AG08395 (cell line): Measurements from ENCODE around the gene TOP3B.

Experiments used
- DNase-seq: peaks from one replicate; pipeline ENCODE4 v3.0.0; 2012; ENCODE audit warnings: mixed read lengths, low spot score

Gene TOP3B

DNA sequence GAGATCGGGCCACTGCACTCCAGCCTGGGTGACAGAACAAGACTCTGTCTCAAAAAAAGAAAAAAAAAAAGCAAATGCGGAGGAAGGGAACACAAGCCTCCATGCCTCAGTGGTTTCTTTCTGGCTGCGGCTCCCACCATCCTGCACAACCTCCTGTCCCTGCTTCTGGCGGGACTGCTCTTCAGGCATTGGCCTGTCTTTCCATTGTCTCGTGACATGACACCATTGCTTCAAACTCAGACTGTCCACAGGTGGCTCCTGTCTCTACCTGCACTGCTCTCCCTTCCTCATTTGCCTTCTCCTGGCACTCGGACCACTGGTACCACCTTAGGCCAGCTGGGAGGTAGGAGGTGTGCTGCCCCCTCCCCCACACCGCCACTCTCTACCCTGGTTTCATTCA, 19.3 kb downstream of the TOP3B start:
- DNase-seq: no peak

DNA sequence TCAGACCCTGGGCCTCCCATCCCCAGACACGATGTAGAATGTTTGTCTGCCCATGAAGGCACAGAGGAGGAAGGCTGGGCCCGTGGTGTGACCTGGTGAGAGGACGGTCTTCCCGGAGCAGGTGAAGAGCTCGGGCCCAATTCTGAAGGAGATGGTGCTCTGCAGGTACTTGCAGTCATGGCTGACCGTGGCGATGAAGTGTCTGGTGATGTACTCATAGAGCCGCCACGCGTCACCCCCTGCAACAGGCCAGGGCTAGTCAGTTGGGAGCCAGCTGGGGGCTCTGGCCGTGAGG, 20.0 kb downstream of the TOP3B start:
- DNase-seq: no peak

DNA sequence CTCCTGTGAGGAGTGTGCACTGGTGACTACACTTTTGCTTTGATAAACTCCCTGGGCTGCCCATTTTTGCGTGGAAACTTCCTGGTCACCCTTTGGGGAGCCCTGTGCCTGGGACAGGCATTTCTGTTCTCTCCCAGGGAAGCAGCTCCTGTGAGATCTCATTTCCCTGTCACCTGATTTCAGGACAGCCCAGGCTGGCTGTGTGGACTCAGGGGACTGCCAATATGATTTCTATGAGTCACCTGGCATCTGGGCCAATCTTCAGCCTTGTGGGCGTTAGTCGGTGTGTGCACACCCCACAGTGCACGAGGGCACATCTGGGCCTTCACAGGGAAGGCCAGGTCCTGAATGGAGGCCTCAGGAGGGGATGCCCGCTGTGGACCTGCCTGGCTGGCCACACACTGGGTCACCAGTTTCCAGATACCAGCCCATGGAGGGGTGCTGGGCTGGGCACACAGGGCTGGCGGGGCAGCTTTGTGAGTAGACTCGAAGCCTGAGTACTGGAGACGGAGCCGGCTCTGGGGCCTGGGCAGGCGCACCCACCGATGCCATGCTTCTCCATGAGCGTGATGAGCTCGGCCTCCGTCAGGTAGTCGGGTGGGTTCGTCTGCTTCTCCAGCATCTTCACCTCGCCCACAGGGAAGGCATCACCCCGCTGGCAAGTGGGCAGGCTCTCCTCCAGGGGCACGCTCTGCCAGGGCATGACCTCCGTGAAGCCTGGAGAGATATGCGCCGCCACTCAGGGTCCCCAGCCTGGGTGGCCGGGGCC, 20.5 kb downstream of the TOP3B start:
- DNase-seq: peak; percentile 62

DNA sequence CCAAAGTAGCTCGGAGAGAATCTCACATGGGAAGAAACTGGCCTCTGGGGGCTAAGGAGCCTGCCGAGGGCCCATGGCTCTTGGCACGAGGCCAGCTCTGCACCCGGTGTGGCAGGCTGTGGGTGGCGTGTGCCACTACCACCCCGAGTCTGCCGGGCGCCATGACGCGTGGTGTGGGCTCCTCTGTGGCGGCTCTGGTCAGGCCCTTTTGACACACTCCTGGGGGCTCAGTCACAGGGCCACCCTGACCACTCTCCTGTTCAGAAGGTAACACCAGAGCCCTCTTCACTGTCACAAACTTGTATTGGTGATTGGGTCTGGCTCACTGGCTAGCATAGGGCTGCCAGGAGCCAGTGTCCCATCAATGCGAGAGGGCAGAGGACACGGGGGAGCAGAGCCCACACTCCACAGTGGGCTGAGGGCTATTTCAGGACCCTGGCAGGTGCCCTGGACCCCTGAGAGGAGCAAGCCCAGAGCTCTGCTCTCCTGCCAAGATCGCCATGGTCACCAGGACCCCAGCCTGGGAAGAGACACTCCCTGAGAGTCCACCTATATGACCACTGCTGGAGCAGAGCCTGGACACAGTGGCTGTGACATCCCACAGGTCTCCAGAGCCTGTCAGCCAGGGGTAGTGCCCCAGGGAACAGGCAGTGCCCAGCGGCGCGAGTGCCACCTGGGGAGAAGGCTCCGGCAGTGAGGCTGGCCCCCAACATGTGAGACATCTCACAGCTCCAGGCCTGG, 21.3 kb downstream of the TOP3B start:
- DNase-seq: no peak

DNA sequence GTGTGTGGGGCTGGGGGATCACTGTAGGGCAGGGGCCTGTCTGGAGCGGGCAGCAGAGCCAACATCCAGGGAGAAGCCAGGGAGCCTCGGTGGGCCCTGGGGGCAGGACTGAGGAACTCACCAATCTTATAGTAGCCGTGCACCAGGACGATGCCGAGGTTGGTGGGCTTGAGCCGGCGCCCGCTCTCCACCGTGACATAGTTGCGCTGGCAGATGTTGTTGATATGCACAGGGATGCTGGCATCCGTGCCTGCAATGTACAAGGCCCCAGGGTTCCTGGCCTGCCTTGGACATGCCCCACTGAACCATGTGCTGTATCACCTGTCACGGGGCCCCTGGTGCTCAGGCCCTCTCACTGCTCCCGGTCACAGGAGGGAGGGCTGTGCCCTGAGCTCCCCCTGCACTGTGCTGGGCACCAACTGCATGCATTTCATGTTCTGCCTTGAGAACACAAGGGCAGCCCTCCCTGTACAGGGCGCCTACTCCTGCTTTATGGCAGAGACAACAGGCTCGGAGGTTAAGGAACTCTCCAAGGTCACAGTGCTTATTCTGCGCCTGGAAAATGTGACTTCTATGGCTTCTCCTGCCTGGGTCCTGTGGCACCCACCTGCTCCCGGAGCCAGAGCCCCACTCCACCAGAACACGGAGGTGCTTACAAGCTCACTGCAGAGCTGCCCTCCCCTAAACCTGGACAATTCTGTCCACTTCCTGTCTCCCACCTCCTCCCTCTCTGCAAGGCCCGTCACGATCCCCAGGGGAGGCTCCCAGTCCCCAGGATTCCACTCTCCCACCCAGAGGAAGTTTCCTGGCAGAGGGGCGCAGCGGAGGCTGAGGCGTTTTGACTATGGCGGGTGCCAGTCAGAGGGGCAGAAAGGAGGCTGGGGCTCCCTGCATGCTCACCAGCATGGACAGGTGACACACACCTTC, 22.1 kb downstream of the TOP3B start:
- DNase-seq: no peak

DNA sequence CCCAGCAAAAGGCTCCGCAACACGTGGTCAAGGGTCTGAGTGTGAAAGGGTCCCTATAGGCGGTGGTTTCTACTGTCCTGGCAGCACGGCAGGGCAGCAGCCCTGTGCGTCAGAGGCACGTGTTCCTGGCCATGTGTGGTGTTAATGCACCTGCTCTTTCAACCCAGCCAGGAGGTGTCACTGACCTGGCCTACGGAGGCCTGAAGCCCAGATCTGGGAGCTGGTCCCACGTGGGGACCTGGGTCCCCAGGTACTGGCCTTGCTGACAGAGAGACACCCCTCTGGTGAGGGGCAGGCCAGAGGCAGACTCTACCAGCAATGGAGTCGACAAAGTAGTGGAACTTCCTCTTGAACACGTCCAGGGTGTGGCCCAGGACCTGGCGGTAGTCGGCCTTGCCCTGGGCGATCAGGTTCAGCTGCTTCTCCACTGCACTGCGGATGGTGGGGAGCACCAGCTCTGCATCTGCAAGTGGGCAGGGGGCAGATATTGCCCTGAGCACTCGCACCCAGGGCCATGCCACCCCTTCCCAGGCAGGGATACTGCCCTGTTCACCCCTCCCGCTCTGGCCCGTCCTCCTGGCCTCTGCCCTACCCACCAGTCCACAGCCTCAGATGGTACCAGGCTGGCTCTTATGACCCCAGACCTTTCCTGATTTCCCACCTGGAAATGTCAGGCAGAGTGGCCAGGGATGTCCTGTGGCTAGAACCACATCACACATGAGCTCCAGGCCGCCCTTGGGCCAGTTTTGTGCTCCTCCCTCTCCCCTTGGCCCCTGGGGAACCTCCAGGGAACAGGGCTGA, 23.1 kb downstream of the TOP3B start:
- no peak for DNase-seq

DNA sequence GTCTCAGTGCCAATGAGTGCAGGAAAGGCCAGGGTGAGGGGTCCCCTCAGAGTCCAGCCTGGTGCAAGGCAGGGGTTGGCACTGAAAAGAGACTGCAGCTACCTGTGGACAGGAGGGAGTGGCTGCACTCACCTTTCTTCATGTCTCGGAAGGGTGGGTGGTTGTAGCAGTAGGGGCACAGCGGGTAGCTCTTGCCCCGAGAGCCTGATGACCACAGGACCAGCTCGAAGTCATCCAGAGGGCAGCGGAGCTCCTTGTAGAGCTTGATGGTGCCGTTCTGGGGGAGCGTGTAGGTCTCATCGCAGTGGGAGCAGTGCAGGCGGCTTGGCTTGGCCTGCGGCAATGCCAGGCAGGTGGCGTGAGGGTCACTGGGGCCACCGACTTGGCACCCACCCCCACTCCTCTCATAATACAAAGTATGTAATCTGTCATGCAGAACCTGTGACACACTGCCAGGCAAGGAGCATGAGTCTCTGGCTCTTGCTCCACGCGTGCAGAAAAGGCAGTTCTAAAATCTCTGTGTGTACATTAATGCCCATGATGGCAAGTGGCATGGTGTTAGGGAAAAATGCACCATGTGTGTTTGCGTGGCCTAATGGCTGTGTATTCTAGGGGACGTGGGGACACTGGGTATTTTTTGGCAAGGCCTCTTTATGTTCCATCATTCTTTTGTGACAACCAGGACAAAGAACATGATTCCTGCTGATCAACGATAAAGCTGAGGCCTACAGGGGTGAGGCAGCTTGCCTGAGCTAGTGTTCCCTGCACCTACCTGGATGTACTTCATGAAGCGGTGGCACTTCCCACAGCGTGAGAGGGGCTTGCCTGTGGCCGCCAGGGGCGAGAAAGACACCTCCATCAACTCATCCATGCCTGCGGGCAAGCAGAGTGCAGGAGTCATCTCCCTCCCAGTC, 24.0 kb downstream of the TOP3B start:
- no peak for DNase-seq

DNA sequence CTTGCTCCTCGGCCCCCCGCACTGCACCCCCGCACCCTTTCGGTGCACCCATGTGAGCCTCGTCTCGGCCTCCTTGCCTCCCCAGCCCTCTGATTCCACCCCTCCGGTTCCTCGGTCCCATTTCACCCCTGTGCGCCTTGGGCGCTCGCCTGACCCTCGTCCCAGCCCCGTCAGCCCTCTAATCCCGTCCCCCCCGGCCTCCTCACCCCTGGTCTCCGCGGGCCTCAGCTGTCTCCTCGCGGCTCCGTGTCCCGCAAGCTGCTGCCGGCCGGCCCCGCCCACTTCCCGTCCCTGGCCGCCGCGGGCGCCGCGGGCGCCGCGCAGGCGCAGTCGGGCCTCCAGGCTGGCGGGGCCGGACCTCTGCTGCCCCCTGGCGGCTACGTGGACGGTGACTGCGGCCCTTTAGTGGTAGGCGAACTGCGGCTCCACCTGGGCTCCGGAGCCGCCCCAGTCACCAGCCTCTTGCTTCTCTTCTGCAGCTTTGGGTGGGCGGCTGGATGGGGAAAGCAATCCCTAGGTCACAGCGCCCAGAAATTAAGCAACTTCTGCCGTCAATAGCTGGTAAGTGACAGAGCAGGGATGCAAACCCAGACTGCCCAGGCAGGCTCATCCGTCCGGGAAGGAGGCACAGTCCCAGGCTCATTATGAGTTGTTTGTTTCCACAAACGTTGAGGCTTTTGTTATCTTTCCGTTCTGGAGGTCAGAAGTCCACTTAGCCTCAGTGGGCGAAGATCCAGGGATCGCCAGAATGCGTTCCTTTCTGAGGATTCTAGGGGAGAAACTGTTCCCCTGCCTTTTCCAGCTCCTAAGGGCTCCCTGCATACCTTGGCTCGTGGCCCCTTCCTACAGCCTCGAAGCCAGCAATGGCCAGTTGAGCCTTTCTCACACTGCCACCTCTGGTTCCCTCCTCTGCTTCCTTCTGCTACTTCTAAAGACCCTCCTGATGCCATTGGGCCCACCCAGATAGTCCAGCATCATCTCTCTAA, 29.7 kb downstream of the TOP3B start, which contains the start of gene PPM1F:
TSS of gene PPM1F (minus strand) at position 263 of the 986 bp plus-strand sequence. CDS start 6,800 bp downstream, outside the sequence.
- DNase-seq: peak; percentile 97

DNA sequence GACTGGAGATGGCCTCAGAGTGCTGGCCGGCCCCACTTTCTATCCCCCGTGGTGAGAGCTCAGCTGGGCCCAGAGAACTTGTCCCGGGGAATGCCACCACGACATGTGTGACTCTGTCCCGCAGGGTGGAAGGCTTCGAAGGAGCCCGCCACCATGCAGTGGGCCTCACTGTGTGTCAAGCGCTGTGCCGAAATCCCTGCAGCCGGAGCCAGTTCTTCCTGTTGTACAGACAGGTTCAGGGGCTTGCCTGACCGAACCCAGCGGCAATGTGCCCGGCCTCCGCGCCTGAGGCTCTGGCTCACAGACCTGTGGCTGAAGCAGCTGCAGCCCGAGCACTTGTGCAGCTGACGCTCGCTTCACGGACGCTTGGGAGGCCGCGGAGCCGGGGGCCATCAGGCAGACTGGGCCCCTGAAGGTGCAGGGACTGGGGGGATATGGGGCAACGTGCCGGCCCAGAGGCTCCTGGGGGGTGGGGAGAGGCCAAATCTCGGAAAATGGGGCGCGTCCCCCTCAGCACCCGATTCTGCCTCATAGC, 30.6 kb downstream of the TOP3B start:
- peak; percentile 32 for DNase-seq

DNA sequence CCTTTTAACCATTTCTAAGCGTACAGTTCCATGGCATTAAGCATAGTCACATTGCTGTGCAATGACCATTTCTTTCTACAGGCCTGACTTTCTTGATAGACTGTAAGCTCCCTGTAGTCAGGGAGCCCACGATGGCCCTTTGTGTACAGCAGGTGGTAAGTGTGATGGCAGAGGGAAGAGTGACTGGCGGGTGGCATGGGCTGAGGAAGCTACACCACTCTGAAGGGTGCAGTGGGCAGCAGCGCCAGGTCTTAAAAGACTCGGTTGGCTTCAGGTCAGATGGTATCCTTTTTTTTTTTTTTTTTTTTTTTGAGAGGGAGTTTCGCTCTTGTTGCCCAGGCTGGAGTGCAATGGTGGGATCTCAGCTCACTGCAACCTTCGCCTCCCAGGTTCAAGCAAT, 31.5 kb downstream of the TOP3B start:
- DNase-seq: no peak

DNA sequence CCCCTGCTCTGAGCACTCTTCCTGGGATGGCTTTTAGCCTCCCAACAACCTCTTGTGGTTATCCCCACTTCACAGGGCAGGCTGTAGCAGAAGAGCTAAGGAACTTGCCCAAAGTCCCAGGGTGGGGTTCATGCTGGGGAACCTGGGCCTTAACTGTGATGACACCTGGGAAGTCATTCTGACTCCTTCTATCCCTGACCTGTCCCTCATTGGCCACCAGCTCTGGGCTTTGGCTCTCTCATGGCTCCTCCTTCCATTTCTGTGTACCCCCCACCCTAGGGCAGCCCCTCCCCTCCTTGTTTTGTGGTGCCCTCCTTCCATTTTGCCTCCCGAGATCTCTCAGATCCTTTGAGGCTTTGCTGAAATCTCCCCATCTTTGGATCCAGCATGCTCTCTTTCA, 32.6 kb downstream of the TOP3B start:
- no peak for DNase-seq

DNA sequence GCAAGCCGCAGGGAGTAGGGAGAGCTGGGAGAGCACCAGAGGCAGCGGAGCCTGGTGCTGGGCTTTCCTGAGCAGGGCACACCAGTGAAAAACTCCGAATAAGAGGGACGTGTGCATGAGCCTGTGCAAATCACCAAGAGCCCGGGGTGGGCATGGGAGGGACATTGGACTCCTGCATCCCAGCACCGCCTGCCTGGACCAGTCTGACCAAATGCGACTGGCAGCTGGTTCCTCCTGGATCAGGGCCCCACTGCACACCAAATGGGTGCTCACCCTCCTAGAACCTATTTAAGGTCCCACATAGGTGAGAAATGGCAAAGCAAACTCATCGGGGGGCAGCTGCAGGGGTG, 33.0 kb downstream of the TOP3B start:
- no peak for DNase-seq

DNA sequence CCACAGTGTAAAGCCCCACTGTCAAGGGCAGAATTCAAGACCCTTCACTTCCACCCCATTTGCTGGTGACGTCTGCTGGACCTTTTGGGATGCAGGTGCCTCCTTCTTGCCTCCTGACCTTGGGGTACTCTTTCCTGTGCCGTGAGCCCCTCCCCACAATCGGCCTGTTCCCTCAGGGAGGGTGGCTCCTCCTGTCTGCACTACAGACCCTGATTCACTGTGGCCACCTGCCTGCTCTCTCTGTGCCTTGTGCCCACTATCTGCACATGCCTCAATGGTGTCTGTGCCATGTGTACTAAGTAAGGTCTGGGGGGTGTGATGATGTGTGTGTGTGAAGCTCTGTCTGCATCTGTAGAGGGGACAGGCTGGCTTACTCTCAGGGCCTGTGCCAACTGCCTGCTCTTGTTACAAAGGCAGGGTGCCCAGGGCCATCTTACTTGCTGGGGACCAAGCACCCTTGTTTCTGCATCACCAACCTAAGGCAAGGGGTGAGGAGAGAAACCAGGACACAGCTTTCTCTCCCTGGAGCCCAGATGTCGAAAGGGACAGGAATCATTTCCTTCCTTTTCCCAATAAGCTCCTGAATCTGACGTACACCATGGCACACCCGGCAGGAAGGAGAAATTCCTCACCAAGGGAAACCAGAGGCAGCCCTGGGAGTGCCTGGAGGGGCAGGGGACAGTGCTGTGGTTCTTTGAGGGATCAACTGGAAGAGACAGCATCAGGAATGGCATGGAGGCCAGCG, 33.6 kb downstream of the TOP3B start:
- DNase-seq: no peak

DNA sequence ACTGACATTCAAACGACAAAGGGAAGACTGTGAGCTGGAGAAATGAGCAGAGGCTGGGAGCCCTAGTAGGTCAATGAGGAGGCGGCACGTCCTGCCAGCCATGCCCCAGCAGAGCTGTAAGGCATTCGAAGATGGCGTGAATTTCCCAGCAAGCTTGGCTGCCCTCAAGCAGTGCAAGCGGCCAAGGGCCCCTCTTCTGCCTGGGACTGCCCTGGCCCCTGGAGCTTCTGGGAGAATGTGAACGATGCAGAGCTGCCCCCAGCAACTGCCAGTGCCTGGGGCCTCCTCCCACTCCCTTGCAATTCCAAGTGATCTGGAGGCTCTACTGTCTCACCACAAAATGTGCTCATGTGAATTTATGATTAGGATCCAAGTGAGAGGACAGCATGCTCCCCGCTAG, 34.2 kb downstream of the TOP3B start:
- no peak for DNase-seq

DNA sequence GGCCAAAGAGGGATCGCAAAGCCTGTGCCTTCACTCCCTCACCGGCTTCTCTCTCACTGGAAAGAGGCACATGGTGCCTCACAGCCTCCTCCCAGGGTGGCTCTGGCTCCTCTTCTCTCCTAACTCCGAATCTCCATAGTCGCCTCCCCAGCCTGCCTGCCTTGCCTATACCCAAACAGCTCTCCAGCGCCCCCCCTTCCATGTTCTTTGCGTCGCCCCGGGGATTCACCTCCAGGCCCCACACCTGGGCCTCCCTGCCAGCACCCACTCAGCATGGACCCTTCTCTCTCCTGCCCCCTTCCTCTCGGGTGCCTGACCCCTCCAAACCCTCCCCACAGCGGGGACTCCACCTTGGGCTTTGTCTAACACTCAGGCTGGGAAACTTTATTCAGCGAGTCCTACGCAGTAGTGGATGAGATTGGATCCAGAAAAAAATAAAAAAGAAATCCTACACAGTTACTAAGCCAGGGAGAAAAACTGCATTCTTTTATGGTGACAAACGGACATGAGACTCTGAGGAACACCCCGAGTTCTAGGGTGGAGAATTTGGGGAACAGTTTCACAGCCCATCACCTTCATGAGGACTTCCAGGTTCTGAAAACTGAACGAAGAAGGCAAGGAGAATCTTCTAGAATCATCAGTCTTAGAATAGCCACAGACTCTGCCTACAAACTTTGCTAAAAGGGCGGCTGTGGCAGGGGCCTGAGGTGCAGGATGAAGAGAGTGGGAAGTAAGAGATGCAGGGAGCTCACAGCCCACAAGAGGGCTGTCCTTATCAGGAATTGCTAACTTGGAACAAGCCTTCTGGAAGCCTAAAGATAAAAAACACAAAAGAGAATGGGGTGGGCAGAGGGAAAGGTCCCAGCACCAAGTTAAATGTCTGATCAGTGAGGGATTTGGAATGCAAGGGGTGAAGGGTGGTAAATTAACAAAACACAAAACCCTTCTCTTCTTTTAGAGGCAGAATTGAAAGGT, 35.3 kb downstream of the TOP3B start:
- peak; percentile 56 for DNase-seq

DNA sequence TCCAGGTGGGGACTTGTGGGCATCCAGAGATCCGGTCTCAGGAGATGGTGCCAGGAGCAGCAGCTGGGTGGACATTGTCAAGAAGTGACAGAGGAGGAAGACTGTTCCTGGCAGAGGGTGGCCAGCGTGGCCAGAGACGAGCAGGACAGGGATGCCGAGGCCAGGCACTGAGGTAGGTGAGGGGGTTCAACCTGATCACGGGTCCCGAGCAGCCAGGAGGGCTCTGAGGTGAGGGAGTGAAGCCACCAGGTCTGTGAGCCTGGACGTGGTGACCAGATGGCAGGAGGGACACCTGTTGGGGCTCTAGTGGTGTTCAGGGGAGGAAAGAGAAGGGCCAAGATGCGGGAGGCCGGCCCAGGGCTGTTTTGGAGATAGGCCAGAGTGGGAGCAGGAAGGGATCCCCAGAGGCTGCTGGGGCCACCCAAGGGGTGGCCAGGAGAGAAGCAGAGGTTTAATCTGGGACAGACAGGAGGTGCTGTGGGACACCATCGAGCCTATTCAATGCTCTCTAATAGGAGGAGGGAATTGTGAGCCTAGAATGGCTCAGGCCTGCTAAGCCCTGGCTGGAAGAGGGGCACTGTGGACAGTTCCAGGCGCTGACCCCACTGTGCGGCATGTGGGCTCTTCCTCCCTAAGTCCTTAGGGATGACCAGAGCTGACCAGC, 36.2 kb downstream of the TOP3B start:
- DNase-seq: no peak
